CD14-positive monocyte (primary cell): Measurements from ENCODE around the gene PUSL1. TPM values are rescaled to one million over a fixed set of nuclear protein-coding genes. Genes with fewer than 3 reads are reported as not detected.

Experiments
- DNase-seq, 3 donors: peaks; one replicate each; pipeline ENCODE4 v3.0.0-alpha.2; 2011 to 2022
- H2AFZ ChIP-seq: 2 replicates; pipeline ENCODE4 v1.6.0; 2012; ENCODE audit warnings: mild to moderate bottlenecking, low read depth, low read length, inconsistent platforms; ENCODE audit not compliant: insufficient read depth, poor library complexity, severe bottlenecking
- H3K27ac ChIP-seq, 2 donors: 1 replicate in 1 of 2; 2 replicates in 1 of 2; pipeline ENCODE4 v1.5.1; 2012 to 2013; ENCODE audit warnings: low read length in 2 of 2, control low read depth in 1 of 2, inconsistent platforms in 1 of 2, low read depth in 1 of 2, mild to moderate bottlenecking in 1 of 2
- H3K27me3 ChIP-seq, 2 donors: one replicate each; pipeline versions ENCODE4 v1.6.0 to v1.6.1; 2011 to 2013; ENCODE audit warnings: low read length in 2 of 2; ENCODE audit not compliant: control insufficient read depth in 2 of 2, insufficient read depth in 2 of 2
- H3K36me3 ChIP-seq, 2 donors: replicated peaks in 1 of 2; 1 replicate in 1 of 2; 2 replicates in 1 of 2; pipeline versions ENCODE4 v1.5.1 to v1.6.1; 2012 to 2013; ENCODE audit warnings: low read length in 2 of 2, control low read depth in 1 of 2, inconsistent platforms in 1 of 2, mild to moderate bottlenecking in 1 of 2; ENCODE audit not compliant: insufficient read depth in 2 of 2, control insufficient read depth in 1 of 2
- H3K4me1 ChIP-seq, 2 donors: 1 replicate in 1 of 2; 2 replicates in 1 of 2; pipeline versions ENCODE4 v1.5.1 to v1.6.1; 2012 to 2013; ENCODE audit warnings: low read length in 2 of 2, control low read depth in 1 of 2, inconsistent platforms in 1 of 2, mild to moderate bottlenecking in 1 of 2, moderate library complexity in 1 of 2; ENCODE audit not compliant: insufficient read depth in 2 of 2, control insufficient read depth in 1 of 2
- H3K4me2 ChIP-seq: replicated peaks from 2 replicates; pipeline ENCODE3; 2012; ENCODE audit warnings: low read length, moderate library complexity, mild to moderate bottlenecking; ENCODE audit not compliant: poor library complexity, severe bottlenecking; ENCODE audit errors: extremely low read depth
- H3K4me3 ChIP-seq, 3 experiments: fragments of 200-600 bp in 1 of 3; sonication (generic) in 1 of 3; replicated peaks in 1 of 3; 1 replicate in 2 of 3; 2 replicates in 1 of 3; pipeline ENCODE4 v1.5.1; 2011 to 2013; ENCODE audit warnings: low read length in 3 of 3, mild to moderate bottlenecking in 3 of 3, control low read depth in 2 of 3, low read depth in 2 of 3, inconsistent platforms in 1 of 3, moderate library complexity in 1 of 3
- H3K79me2 ChIP-seq: 2 replicates; pipeline ENCODE4 v1.6.0; 2012; ENCODE audit warnings: mild to moderate bottlenecking, control low read depth, inconsistent platforms, low read length, moderate library complexity; ENCODE audit not compliant: insufficient read depth
- H3K9ac ChIP-seq: 2 replicates; pipeline ENCODE4 v1.6.0; 2017; ENCODE audit warnings: low read length, mild to moderate bottlenecking; ENCODE audit not compliant: insufficient read depth, poor library complexity, severe bottlenecking
- H3K9me3 ChIP-seq, 2 donors: replicated peaks in 1 of 2; 1 replicate in 1 of 2; 2 replicates in 1 of 2; pipeline versions ENCODE4 v1.5.1 to v1.6.1; 2012 to 2013; ENCODE audit warnings: low read length in 2 of 2, control low read depth in 1 of 2; ENCODE audit not compliant: control insufficient read depth in 1 of 2, insufficient read depth in 1 of 2
- H4K20me1 ChIP-seq: 2 replicates; pipeline ENCODE4 v1.6.0; 2012; ENCODE audit warnings: mild to moderate bottlenecking, low read length, control low read depth, moderate library complexity; ENCODE audit not compliant: insufficient read depth
- H3K27ac Mint-ChIP-seq, 7 donors: one replicate each; pipeline ENCODE4 v1.8.0; 2020; ENCODE audit warnings: mild to moderate bottlenecking in 7 of 7, mixed read lengths in 7 of 7, moderate library complexity in 6 of 7, inconsistent platforms in 2 of 7
- H3K27me3 Mint-ChIP-seq, 3 donors: one replicate each; pipeline ENCODE4 v1.8.0; 2021 to 2022; ENCODE audit warnings: low read depth in 3 of 3, mild to moderate bottlenecking in 3 of 3, mixed read lengths in 3 of 3, moderate library complexity in 3 of 3, inconsistent platforms in 1 of 3
- H3K36me3 Mint-ChIP-seq, 2 donors: one replicate each; pipeline ENCODE4 v1.8.0; 2020; ENCODE audit warnings: mixed read lengths in 2 of 2, inconsistent platforms in 1 of 2, mild to moderate bottlenecking in 1 of 2
- H3K4me1 Mint-ChIP-seq: one replicate; pipeline ENCODE4 v1.8.0; 2020; ENCODE audit warnings: mild to moderate bottlenecking, mixed read lengths
- H3K4me3 Mint-ChIP-seq, 2 donors: one replicate each; pipeline ENCODE4 v1.8.0; 2020; ENCODE audit warnings: mild to moderate bottlenecking in 2 of 2, mixed read lengths in 2 of 2, moderate library complexity in 1 of 2
- H3K9me3 Mint-ChIP-seq, 7 donors: one replicate each; pipeline ENCODE4 v1.8.0; 2020 to 2022; ENCODE audit warnings: mixed read lengths in 7 of 7, mild to moderate bottlenecking in 6 of 7, moderate library complexity in 6 of 7, inconsistent platforms in 2 of 7
- CTCF ChIP-seq: fragments of 200-600 bp; IDR thresholded peaks from one replicate; pipeline ENCODE4 v1.8.0; 2022; ENCODE audit warnings: antibody characterized with exemption, mild to moderate bottlenecking
- WGBS: methylation state at CpG from one replicate; pipeline ENCODE4 v1.1.5; 2013; ENCODE audit warnings: missing lambda C conversion rate; ENCODE audit not compliant: insufficient coverage; 5-methylcytosine and 5-hydroxymethylcytosine counted together
- intact Hi-C, 2 donors: fragments of 100-400 bp; cut with micrococcal nuclease; formaldehyde crosslinking; loops; one replicate each; pipeline versions ENCODE4 v1.15.0 to v1.15.1; 2023
- polyA plus RNA-seq, 3 donors: library from polyadenylated mRNA; depleted of rRNA in 1 of 3; unstranded in 2 of 3; stranded (reverse) in 1 of 3; fragments of 300-500 nt in 2 of 3; fragments of >200 nt in 1 of 3; fragmentation: Illumina TruSeq in 2 of 3; gene quantifications; 1 replicate in 2 of 3; 2 replicates in 1 of 3; pipeline ENCODE4 v1.2.3, GENCODE V29; 2012 to 2021

Gene PUSL1
- polyA plus RNA-seq, 3 donors: 13.8 to 27.4 (median 14.8) TPM

GRCh38 chr1:1358433-1359271 is 50.3 kb downstream of the PUSL1 start, which contains the start of gene MXRA8:
MXRA8 (minus strand) TSS chr1:1358555; CDS start chr1:1358504, 51 bp downstream.
- H3K27ac Mint-ChIP-seq: peak within 1 kb of the TSS in 1 of 7 donors; percentile 55
- TF ChIP-seq CTCF: no peak
- WGBS: 37% methylated on average over 17 of the region's 29 CpGs
- Histone ChIP-seq H3K9me3 (no peaks in the 10 kb centered on the region), H3K79me2 (no peaks in the 10 kb centered on the region), H3K4me1 (no peaks in the 10 kb centered on the region), H2AFZ (peak within 1 kb of the TSS; percentile 21), H3K27me3 (peaks cover 8 to 68% of the 10 kb centered on the region in 2 donors), H3K4me2 (no peak within 1 kb of the TSS), H3K9ac (no peak within 1 kb of the TSS), H4K20me1 (no peaks in the 10 kb centered on the region), H3K4me3 (no peak within 1 kb of the TSS), H3K27ac (no peak within 1 kb of the TSS), H3K36me3 (no peaks in the 10 kb centered on the region)
- intact Hi-C loops: no loop called here
- H3K4me3 Mint-ChIP-seq: peak within 1 kb of the TSS in 1 of 2 donors; percentile 60
- H3K4me1 Mint-ChIP-seq: peaks cover 6% of the 10 kb centered on the region
- peaks cover 62 to 99% (median 69%) of the 10 kb centered on the region in 3 donors for H3K27me3 Mint-ChIP-seq
- no peak for DNase-seq
- H3K36me3 Mint-ChIP-seq: peaks cover 0 to 2% of the 10 kb centered on the region in 2 donors
- H3K9me3 Mint-ChIP-seq: peaks cover 0 to 9% (median 3%) of the 10 kb centered on the region in 7 donors

GRCh38 chr1:1359308-1359663 is 50.9 kb downstream of the PUSL1 start:
- H3K9ac ChIP-seq: no peak overlapping the region
- no peaks in the 10 kb centered on the region for H3K4me1 ChIP-seq
- TF ChIP-seq CTCF: no peak
- no peak overlapping the region for H3K4me3 ChIP-seq
- no peak overlapping the region for H3K4me2 ChIP-seq
- H3K36me3 ChIP-seq: no peaks in the 10 kb centered on the region
- peaks cover 1 to 62% of the 10 kb centered on the region in 2 donors for H3K27me3 ChIP-seq
- no peaks in the 10 kb centered on the region for H3K9me3 ChIP-seq
- H3K4me3 Mint-ChIP-seq: peak overlapping the region in 1 of 2 donors; percentile 27
- no peak for DNase-seq
- peaks cover 55 to 95% (median 68%) of the 10 kb centered on the region in 3 donors for H3K27me3 Mint-ChIP-seq
- peaks cover 0 to under 1% of the 10 kb centered on the region in 2 donors for H3K36me3 Mint-ChIP-seq
- WGBS: 78% methylated on average over 5 of the region's 6 CpGs
- H3K9me3 Mint-ChIP-seq: peaks cover 0 to 6% (median 3%) of the 10 kb centered on the region in 7 donors
- H3K27ac Mint-ChIP-seq: peak overlapping the region in 1 of 7 donors; percentile 55
- no peak overlapping the region for H3K27ac ChIP-seq
- H3K4me1 Mint-ChIP-seq: peaks cover 5% of the 10 kb centered on the region
- H4K20me1 ChIP-seq: no peaks in the 10 kb centered on the region
- no peaks in the 10 kb centered on the region for H3K79me2 ChIP-seq
- intact Hi-C loops: no loop called here
- H2AFZ ChIP-seq: no peak overlapping the region
